Breast epithelium (tissue), 4 donors: Measurements from ENCODE around the gene OTX1. TPM values are rescaled to one million over a fixed set of nuclear protein-coding genes. Genes with fewer than 3 reads are reported as not detected.

Experiments
- DNase-seq, 2 donors: peaks; one replicate each; pipeline ENCODE4 v3.0.0-alpha.2; 2019; ENCODE audit warnings: low spot score in 2 of 2
- H3K27ac ChIP-seq, 2 donors: fragments of 200-600 bp; sonication (generic) in 1 of 2; one replicate each; pipeline ENCODE4 v1.5.1; 2016 to 2019; ENCODE audit warnings: mild to moderate bottlenecking in 1 of 2
- H3K27me3 ChIP-seq, 2 donors: fragments of 200-600 bp; sonication (generic) in 1 of 2; one replicate each; pipeline versions ENCODE4 v1.5.1 to v1.6.0; 2017 to 2019; ENCODE audit warnings: control low read depth in 1 of 2, mild to moderate bottlenecking in 1 of 2
- H3K36me3 ChIP-seq: fragments of 200-600 bp; one replicate; pipeline ENCODE4 v1.5.1; 2019
- H3K4me1 ChIP-seq, 2 donors: fragments of 200-600 bp; sonication (generic); one replicate each; pipeline ENCODE4 v1.5.1; 2016 to 2019; ENCODE audit warnings: control low read depth in 1 of 2
- H3K4me3 ChIP-seq, 3 donors: fragments of 200-600 bp; sonication (generic); 1 replicate in 2 of 3; 2 replicates in 1 of 3; pipeline ENCODE4 v1.5.1; 2016 to 2019; ENCODE audit warnings: mild to moderate bottlenecking in 3 of 3, moderate library complexity in 2 of 3
- H3K9me3 ChIP-seq, 2 donors: fragments of 200-600 bp; sonication (generic) in 1 of 2; one replicate each; pipeline ENCODE4 v1.5.1; 2016 to 2019; ENCODE audit warnings: control low read depth in 1 of 2
- CTCF ChIP-seq, 3 donors: fragments of 450-650 bp; IDR thresholded peaks; one replicate each; pipeline ENCODE4 v1.5.1; 2016 to 2017; ENCODE audit warnings: antibody characterized with exemption in 3 of 3, mild to moderate bottlenecking in 3 of 3, moderate library complexity in 3 of 3
- POLR2A ChIP-seq: fragments of 450-650 bp; IDR thresholded peaks from one replicate; pipeline ENCODE4 v1.6.1; 2016; ENCODE audit warnings: antibody characterized with exemption, mild to moderate bottlenecking, moderate library complexity
- POLR2AphosphoS5 ChIP-seq, 3 donors: sonication (generic); formaldehyde crosslinking; IDR thresholded peaks; one replicate each; pipeline ENCODE4 v1.6.1; 2017; ENCODE audit warnings: antibody characterized with exemption in 3 of 3
- intact Hi-C: fragments of 100-400 bp; cut with DNase I; formaldehyde crosslinking; loops from one replicate; pipeline ENCODE4 v1.15.1; 2023; ENCODE audit warnings: low total_unique reads
- total RNA-seq, 3 donors: library from RNA; depleted of rRNA; stranded (reverse); fragments of >200 nt; gene quantifications; one replicate each; pipeline ENCODE4 v1.1.0, GENCODE V29; 2016

Gene OTX1
- total RNA-seq, 3 donors from 2014 or later: not detected

- TF ChIP-seq POLR2A: no peak
- no peak for TF ChIP-seq POLR2AphosphoS5 (IDR thresholded peaks at IDR 0.05)
- no peak for TF ChIP-seq CTCF (IDR thresholded peaks at IDR 0.05)
- DNase-seq: no peak
- Histone ChIP-seq H3K27ac (no peak overlapping the region), H3K9me3 (no peaks in the 10 kb centered on the region), H3K4me1 (no peaks in the 10 kb centered on the region), H3K27me3 (no peaks in the 10 kb centered on the region), H3K4me3 (no peak overlapping the region), H3K36me3 (no peaks in the 10 kb centered on the region)
- intact Hi-C loops: no loop called here
Observed at GRCh38 chr2:63093502-63093901, 42.9 kb downstream of the OTX1 start.

GRCh38 chr2:63096491-63096890, 45.9 kb downstream of the OTX1 start:
- no peaks in the 10 kb centered on the region for H3K4me1 ChIP-seq
- H3K36me3 ChIP-seq: no peaks in the 10 kb centered on the region
- intact Hi-C loops: loop anchor here (2.0 kb wide), 1 partner anchor 18 kb away; no protein-coding TSS in a partner anchor
- peaks cover 0 to 11% of the 10 kb centered on the region in 2 donors for H3K9me3 ChIP-seq
- no peak overlapping the region for H3K27ac ChIP-seq
- H3K27me3 ChIP-seq: no peaks in the 10 kb centered on the region
- no peak for DNase-seq
- TF ChIP-seq CTCF (IDR thresholded peaks at IDR 0.05) (no peak), POLR2A (no peak)
- no peak overlapping the region for H3K4me3 ChIP-seq

GRCh38 chr2:63099032-63099431, 48.4 kb downstream of the OTX1 start:
- no peak for DNase-seq
- H3K36me3 ChIP-seq: no peaks in the 10 kb centered on the region
- no peak for TF ChIP-seq POLR2A
- TF ChIP-seq POLR2AphosphoS5 (IDR thresholded peaks at IDR 0.05): no peak
- no peak for TF ChIP-seq CTCF (IDR thresholded peaks at IDR 0.05)
- no peaks in the 10 kb centered on the region for H3K4me1 ChIP-seq
- intact Hi-C loops: no loop called here
- no peak overlapping the region for H3K4me3 ChIP-seq
- no peak overlapping the region for H3K27ac ChIP-seq
- no peaks in the 10 kb centered on the region for H3K27me3 ChIP-seq
- H3K9me3 ChIP-seq: peaks cover 0 to 35% of the 10 kb centered on the region in 2 donors

GRCh38 chr2:63101954-63102353, 51.3 kb downstream of the OTX1 start:
- Histone ChIP-seq H3K9me3 (peaks cover 21 to 58% of the 10 kb centered on the region in 2 donors), H3K36me3 (no peaks in the 10 kb centered on the region), H3K4me3 (no peak overlapping the region), H3K4me1 (no peaks in the 10 kb centered on the region), H3K27ac (no peak overlapping the region), H3K27me3 (no peaks in the 10 kb centered on the region)
- intact Hi-C loops: no loop called here
- TF ChIP-seq POLR2AphosphoS5 (IDR thresholded peaks at IDR 0.05) (no peak), POLR2A (no peak), CTCF (IDR thresholded peaks at IDR 0.05) (no peak)
- DNase-seq: no peak

GRCh38 chr2:63104482-63104881, 53.9 kb downstream of the OTX1 start:
- H3K9me3 ChIP-seq: peaks cover 21 to 58% of the 10 kb centered on the region in 2 donors
- intact Hi-C loops: no loop called here
- TF ChIP-seq POLR2AphosphoS5 (IDR thresholded peaks at IDR 0.05): no peak
- no peak for TF ChIP-seq POLR2A
- no peak for TF ChIP-seq CTCF (IDR thresholded peaks at IDR 0.05)
- H3K36me3 ChIP-seq: no peaks in the 10 kb centered on the region
- DNase-seq: no peak
- H3K27ac ChIP-seq: no peak overlapping the region
- H3K4me3 ChIP-seq: no peak overlapping the region
- no peaks in the 10 kb centered on the region for H3K4me1 ChIP-seq
- no peaks in the 10 kb centered on the region for H3K27me3 ChIP-seq
